HG03280 (cell line): Measurements from ENCODE around the gene BCAT1.

ENCODE experiments used
- ATAC-seq: cut with Tn5 transposase; IDR thresholded peaks from one replicate; pipeline ENCODE4 v1.9.1; 2021; ENCODE audit warnings: mild to moderate bottlenecking, moderate library complexity; ENCODE audit not compliant: unreplicated experiment

BCAT1 gene, protein sequence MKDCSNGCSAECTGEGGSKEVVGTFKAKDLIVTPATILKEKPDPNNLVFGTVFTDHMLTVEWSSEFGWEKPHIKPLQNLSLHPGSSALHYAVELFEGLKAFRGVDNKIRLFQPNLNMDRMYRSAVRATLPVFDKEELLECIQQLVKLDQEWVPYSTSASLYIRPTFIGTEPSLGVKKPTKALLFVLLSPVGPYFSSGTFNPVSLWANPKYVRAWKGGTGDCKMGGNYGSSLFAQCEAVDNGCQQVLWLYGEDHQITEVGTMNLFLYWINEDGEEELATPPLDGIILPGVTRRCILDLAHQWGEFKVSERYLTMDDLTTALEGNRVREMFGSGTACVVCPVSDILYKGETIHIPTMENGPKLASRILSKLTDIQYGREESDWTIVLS

GRCh38 chr12:24948757-24949722 is at the start of gene BCAT1:
Gene BCAT1 (minus strand): TSS chr12:24949101. CDS start chr12:24948932, 169 bp downstream.
- peak; percentile 35 for ATAC-seq

DNA sequence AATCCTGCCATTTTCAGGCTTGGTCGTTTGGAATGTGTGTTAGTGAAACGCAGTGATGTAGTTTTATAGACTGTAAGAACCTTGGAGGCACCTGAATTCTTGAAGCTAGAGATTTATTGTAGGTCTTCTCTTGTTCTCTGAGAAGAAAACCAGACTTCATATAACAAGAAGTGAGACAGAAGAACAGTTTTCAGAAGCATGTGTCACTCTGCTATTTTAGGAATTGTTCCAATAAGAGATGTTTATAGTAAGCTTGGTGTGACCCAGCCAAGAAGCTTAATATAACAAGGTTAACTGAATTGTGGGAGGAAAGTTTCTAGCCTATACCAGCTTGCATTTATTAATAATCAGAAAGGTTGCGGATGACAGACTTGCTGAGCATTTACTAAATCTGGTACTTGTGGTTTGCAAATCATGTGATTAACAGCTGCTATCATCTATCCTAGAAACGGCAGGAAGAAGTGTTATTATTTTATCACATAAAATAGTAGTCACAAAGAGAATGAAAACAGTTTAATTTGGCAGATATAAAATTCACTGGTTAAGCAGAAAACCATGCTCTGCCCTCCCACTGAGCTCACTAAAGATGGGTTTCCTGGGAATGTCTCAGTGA is 49.2 kb upstream of the BCAT1 start:
- ATAC-seq = peak; percentile 72

GRCh38 chr12:24997496-24997895 is 48.6 kb upstream of the BCAT1 start:
- peak; percentile 11 for ATAC-seq

DNA sequence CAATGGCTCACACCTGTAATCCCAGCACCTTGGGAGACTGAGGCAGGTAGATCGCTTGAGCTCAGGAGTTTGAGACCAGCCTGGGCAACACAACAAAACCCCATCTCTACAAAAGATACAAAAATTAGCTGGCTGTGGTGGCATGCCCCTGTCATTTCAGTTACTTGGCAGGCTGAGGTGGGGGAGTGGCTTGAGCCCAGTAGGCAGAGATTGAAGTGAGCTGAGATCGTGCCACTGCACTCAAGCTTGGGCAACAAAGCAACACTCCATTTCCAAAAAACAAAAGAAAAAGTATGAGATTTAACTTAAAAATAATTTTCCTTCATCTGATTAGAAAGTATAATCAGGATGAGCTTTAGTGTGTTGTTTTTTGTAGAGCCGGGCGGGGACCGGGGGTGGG is 47.9 kb upstream of the BCAT1 start:
- ATAC-seq = no peak

GRCh38 chr12:24996102-24996797 is 47.3 kb upstream of the BCAT1 start:
- no peak for ATAC-seq

DNA sequence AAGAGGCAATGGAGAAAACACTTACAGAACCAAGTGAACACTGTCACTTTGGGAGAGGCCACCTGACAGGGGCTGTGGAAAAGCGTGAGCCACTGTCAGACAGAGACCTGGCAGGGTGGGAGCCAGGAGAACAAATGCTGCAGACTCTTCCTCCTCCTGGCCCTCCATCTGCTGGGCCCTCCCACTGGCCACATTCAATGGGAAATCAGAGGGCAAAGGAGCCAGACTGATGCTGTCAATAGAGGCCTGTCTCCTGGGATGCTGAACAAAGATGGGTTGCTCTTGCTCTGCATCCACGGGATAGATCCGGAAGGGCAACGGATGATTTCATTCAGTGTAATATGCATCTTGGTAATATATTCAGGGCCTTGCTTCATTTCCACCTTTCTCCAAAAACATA is 44.9 kb upstream of the BCAT1 start:
- ATAC-seq = no peak

GRCh38 chr12:24991209-24992049 is 42.5 kb upstream of the BCAT1 start:
- ATAC-seq = peak; percentile 48

DNA sequence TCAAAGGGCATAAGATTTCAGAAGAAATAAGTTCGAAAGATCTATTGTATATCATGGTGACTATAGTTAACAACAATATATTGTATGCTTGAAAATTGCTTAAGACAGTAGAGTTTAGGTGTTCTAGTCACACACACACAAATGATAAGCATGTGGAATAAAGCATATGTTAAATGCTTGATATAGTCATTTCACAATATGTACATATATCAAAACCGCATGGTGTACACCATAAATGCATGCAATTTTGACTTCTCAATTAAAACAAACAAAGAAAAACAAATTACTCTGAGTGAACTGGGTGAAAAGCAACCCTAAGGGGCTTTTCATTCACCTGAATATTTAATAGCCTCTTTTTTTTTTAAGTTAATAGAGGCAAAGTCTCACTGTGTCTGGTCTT is 40.3 kb upstream of the BCAT1 start:
- no peak for ATAC-seq

DNA sequence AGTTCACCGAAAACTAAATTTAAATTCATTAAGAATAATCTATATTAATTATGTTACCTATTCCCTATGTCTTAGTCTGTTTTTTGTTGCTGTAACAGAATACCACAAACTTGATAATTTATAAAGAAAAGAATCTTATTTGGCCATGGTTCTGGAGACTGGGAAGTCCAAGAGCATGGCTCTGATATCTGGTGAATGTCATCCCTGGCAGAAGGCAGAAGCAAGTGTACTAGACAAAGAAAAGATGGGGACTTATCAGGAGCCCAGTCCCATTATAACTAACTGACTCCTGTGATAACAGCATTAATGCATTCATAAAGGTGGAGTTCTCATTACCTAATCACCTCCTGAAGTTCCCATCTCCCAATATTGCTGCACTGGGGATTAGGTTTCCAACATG is 33.3 kb upstream of the BCAT1 start:
- no peak for ATAC-seq

GRCh38 chr12:24979976-24980730 is 31.3 kb upstream of the BCAT1 start:
- no peak for ATAC-seq

GRCh38 chr12:24979329-24979728 is 30.4 kb upstream of the BCAT1 start:
- no peak for ATAC-seq

DNA sequence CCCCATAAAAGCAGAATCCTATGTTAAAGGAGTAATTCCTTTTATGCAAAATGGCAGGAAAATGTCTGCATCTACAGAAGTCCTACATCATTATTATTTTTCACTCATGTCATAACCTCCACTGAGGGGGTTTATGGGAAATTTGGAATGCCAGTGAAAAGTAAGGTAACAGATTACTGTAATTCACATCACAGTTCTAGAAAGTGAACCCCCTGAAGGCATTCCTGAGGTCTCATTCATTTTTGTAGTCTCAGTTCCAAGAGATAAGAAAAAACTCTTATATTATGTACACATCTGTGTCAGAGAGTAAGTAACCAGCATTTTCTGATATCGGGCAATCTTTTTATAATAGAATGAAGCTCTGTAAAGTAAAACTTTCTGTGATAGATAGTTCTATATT is 28.8 kb upstream of the BCAT1 start:
- ATAC-seq = no peak

DNA sequence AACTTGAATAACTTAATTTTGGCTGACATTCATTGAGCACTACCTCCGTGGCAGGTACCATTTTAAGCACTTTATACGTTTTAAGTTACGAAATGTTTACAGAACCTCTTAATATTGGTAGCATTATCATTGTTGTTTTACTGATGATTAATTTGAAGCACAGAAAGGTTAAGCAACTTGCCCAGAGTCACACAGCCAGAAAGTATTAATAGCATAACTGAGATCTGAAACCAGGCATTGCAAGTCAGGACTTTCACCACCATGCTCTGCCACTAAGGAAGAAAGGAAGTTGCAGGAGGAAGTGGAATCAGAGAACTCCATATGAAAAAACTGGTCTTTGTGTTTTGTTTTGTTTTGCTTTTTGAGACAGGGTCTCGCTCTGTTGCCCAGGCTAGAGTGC is 28.2 kb upstream of the BCAT1 start:
- ATAC-seq = no peak

DNA sequence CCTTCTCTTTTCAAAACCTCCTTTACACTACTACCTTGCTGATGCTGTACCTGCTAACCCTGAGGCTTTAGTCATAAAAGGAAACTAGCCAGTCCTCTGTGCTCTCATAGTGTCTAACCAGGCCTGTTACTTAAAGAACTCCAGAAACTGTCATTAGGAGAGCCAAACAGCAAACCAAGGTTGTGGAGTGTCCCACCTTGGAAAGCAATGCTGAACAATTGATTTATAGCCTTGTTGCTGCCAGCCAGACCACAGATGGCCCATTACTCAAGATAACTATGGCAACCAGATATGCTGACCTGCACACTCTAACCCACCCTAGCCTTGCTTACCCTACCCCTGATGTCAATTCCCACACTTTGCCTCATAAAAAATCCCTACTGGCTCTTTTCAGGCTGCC is 26.5 kb upstream of the BCAT1 start:
- ATAC-seq = no peak

DNA sequence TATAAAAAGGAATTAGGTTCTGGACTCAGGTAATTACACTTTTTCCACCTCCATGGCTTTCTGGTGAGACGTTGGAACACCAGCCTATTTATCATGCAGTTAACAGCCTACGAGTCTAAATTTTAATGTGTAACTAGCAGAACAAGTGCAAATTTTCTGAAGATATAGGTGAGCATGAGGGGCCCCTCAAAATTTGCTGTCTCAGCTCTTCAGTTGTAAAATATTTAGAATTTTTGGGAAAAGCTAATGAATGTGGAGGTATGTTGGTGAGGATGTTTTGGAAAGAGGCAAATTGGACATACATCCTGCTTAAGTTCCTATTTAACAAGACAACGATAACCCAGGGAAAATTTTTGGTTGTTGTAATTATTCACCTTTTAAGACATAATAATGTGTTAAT is 25.3 kb upstream of the BCAT1 start:
- no peak for ATAC-seq

DNA sequence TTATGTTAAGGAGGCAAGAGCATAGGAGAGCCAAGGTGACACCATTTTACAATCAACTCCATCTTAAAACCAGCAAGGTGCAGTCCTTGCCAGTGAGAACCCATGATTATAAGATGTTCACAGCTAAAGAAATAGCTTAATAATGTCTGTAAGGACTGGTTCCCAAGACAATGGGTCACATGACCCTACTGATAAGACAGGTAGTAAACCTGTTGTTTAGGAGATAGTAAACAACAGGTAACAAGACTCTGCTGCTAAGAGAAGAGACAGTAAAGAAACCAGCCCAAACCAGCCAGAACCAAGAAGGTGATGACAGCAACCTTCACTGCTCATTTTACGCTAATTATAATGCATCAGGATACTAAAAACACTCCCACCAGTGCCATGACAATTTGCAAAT is 23.2 kb upstream of the BCAT1 start:
- ATAC-seq = no peak

GRCh38 chr12:24970177-24970576 is 21.3 kb upstream of the BCAT1 start:
- ATAC-seq = no peak

DNA sequence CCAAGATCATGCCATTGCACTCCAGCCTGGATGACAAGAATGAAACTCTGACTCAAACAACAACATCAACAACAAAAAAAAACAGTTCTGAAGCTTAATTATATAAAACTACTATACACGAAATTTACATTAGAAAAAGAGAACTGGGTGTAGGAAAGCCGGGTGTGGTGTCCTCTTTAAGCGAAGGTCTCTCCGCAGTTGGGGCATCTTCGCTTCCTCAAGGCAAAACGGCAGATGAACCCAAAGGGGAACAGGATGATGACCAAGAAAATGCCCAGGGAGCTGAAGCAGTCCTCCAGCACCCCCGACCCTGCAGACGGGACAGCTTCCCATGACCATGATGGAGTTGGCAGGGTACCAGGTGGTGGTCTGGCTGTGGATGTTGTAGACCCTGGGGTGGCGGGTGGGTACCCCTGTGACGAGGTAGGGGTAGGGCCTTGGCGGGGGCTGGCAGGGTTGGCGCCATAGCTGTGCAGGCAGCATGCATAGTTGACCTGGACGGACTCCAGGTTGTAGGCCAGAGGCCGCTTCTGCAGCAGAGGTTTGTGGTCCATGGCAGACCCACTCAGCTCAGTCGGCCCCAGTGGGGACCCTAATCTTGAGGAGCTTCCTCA is 18.2 kb upstream of the BCAT1 start:
- no peak for ATAC-seq

DNA sequence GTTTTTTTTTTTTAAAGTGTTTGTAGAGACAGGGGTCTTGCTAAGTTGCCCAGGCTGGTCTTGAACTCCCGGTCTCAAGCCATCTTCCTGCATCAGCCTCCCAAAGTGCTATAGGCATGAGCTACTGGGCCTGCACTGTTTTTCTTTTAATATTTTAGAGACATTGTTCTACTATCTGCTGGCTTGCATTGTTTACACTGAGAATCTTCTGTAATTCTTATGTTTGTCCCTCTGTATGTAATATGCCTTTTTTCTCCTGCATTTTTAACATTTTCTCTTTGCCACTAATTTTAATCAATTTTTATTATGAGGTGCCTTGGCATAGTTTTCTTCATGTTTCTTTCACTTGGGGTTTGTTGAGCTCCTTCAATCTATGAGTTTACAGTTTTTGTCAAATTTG is 15.4 kb upstream of the BCAT1 start:
- ATAC-seq = no peak
